NCI-H1436 treated with DMSO at 0.1 percent for 48 hours (cell line): ENCODE data around the gene PSMB1.
A peak's percentile ranks its signal among the peaks of the same experiment; 100 is the strongest.

Source experiments
- DNase-seq: peaks from one replicate; lab custom pipeline; 2025; lab: John Stamatoyannopoulos, UW

Gene PSMB1

GRCh38 chr6:170552765-170553533 lies at the start of gene PSMB1:
Gene PSMB1 (minus strand): TSS chr6:170553307. CDS start chr6:170553242, 65 bp downstream.
- peak; percentile 68 for DNase-seq

- no peak for DNase-seq
Measured at GRCh38 chr6:170597278-170597677, 44.2 kb upstream of the PSMB1 start.

- DNase-seq, result no peak
Measured at GRCh38 chr6:170596426-170596825, 43.3 kb upstream of the PSMB1 start.

- DNase-seq, result no peak
Measured at GRCh38 chr6:170590725-170591124, 37.6 kb upstream of the PSMB1 start.

GRCh38 chr6:170584954-170585498 lies 31.9 kb upstream of the PSMB1 start:
- no peak for DNase-seq

- peak; percentile 73 for DNase-seq
Measured at GRCh38 chr6:170584181-170584953, 31.3 kb upstream of the PSMB1 start, which contains the start of gene PDCD2. Gene PDCD2 (minus strand): TSS chr6:170584637. CDS start chr6:170584581, 56 bp downstream.

GRCh38 chr6:170583756-170584180 lies 30.7 kb upstream of the PSMB1 start:
- DNase-seq, result no peak

GRCh38 chr6:170578909-170579308 lies 25.8 kb upstream of the PSMB1 start:
- DNase-seq, result no peak

GRCh38 chr6:170575250-170575649 lies 22.1 kb upstream of the PSMB1 start:
- DNase-seq, result no peak

- DNase-seq, result no peak
Measured at GRCh38 chr6:170572704-170573466, 19.8 kb upstream of the PSMB1 start.

- no peak for DNase-seq
Measured at GRCh38 chr6:170564936-170565530, 11.9 kb upstream of the PSMB1 start.

- no peak for DNase-seq
Measured at GRCh38 chr6:170561555-170561954, 8.4 kb upstream of the PSMB1 start.

GRCh38 chr6:170555305-170555704 lies 2.2 kb upstream of the PSMB1 start:
- no peak for DNase-seq

GRCh38 chr6:170554796-170555137 lies 1.7 kb upstream of the PSMB1 start:
- no peak for DNase-seq

- peak; percentile 95 for DNase-seq
Measured at GRCh38 chr6:170554013-170554795, 1.1 kb upstream of the PSMB1 start, which contains the start of gene TBP. Gene TBP (plus strand): TSS chr6:170554369. CDS start chr6:170557030, 2,661 bp downstream.

- peak; percentile 36 for DNase-seq
Measured at GRCh38 chr6:170553534-170554012, 466 bp upstream of the PSMB1 start.

GRCh38 chr6:170545405-170545804 lies 7.7 kb downstream of the PSMB1 start:
- DNase-seq, result no peak

- no peak for DNase-seq
Measured at GRCh38 chr6:170542031-170542719, 10.9 kb downstream of the PSMB1 start.

GRCh38 chr6:170537329-170537728 lies 15.8 kb downstream of the PSMB1 start:
- no peak for DNase-seq

GRCh38 chr6:170536671-170537070 lies 16.4 kb downstream of the PSMB1 start:
- no peak for DNase-seq
